PFSK-1 (cell line): ENCODE data around the gene FBXO47.

Source experiments
- FOXP2 ChIP-seq: optimal IDR thresholded peaks from 2 replicates; pipeline ENCODE3; 2011; ENCODE audit warnings: borderline replicate concordance, control low read depth, inconsistent platforms; ENCODE audit not compliant: insufficient read depth; ENCODE audit errors: extremely low read length, extremely low read depth
- POLR2AphosphoS5 ChIP-seq: IDR thresholded peaks from 2 replicates; pipeline ENCODE4 v1.6.1; 2012; ENCODE audit warnings: low read depth, mild to moderate bottlenecking, control low read depth, low read length, moderate library complexity
- REST ChIP-seq, 2 experiments: IDR thresholded peaks; 2 replicates each; pipeline versions ENCODE4 v1.6.1 to v1.8.0; 2011 to 2012; ENCODE audit warnings: low read depth in 2 of 2, low read length in 2 of 2, control low read depth in 1 of 2, inconsistent platforms in 1 of 2, mild to moderate bottlenecking in 1 of 2, moderate library complexity in 1 of 2; ENCODE audit not compliant: insufficient read depth in 1 of 2
- SIN3A ChIP-seq: IDR thresholded peaks from 2 replicates; pipeline ENCODE4 v1.6.1; 2012; ENCODE audit warnings: mild to moderate bottlenecking, low read length, moderate library complexity, borderline replicate concordance; ENCODE audit not compliant: insufficient read depth
- TAF1 ChIP-seq: IDR thresholded peaks from 2 replicates; pipeline ENCODE4 v1.6.1; 2012; ENCODE audit warnings: low read length, control low read depth, borderline replicate concordance; ENCODE audit not compliant: insufficient read depth

The FBXO47 gene

GRCh38 chr17:38911081-38911730, 56.0 kb downstream of the FBXO47 start:
- TF ChIP-seq REST (IDR thresholded peaks at IDR 0.05; ENCODE audit: insufficient read depth in 1 of 2, low read depth in 2 of 2, low read length in 2 of 2) (no peak), SIN3A (no peak), POLR2AphosphoS5 (no peak), TAF1 (no peak)

GRCh38 chr17:38910325-38910724, 56.9 kb downstream of the FBXO47 start:
- TF ChIP-seq SIN3A (no peak), FOXP2 (no peak), TAF1 (no peak), POLR2AphosphoS5 (no peak), REST (IDR thresholded peaks at IDR 0.05; ENCODE audit: insufficient read depth in 1 of 2, low read depth in 2 of 2, low read length in 2 of 2) (no peak)

- no peak for TF ChIP-seq REST (IDR thresholded peaks at IDR 0.05; ENCODE audit: insufficient read depth in 1 of 2, low read depth in 2 of 2, low read length in 2 of 2)
- peak; percentile 19 for TF ChIP-seq FOXP2
Measured at GRCh38 chr17:38908676-38909181, 58.5 kb downstream of the FBXO47 start.

- no peak for TF ChIP-seq TAF1
- TF ChIP-seq REST (IDR thresholded peaks at IDR 0.05; ENCODE audit: insufficient read depth in 1 of 2, low read depth in 2 of 2, low read length in 2 of 2), result no peak
- no peak for TF ChIP-seq POLR2AphosphoS5
- no peak for TF ChIP-seq FOXP2
- no peak for TF ChIP-seq SIN3A
Measured at GRCh38 chr17:38907930-38908675, 59.1 kb downstream of the FBXO47 start.
